Measurements from ENCODE around the gene ATP8A1. TPM values are rescaled to one million over a fixed set of nuclear protein-coding genes. Genes with fewer than 3 reads are reported as not detected.
A peak's percentile ranks its signal among the peaks of the same experiment; 100 is the strongest.

The ATP8A1 gene
- total and polyA plus RNA-seq, 8 donors = 21.5 to 60.9 (median 36.6) TPM

- no peaks in the 10 kb centered on the region for H3K9me3 ChIP-seq
- H3K36me3 ChIP-seq = no peaks in the 10 kb centered on the region
- intact Hi-C loops (cut with DNase I) = no loop called here
- no peak overlapping the region for H3K4me3 ChIP-seq
- H3K27me3 ChIP-seq = no peaks in the 10 kb centered on the region
- no peak for ATAC-seq
- peaks cover 0 to 33% of the 10 kb centered on the region in 2 donors for H3K4me1 ChIP-seq
- no peak overlapping the region for H3K27ac ChIP-seq
- no peak for DNase-seq
- TF ChIP-seq CTCF (IDR thresholded peaks at IDR 0.05) = no peak
Measured at GRCh38 chr4:42632653-42633382, 24.1 kb downstream of the ATP8A1 start.

GRCh38 chr4:42630908-42631307 lies 26.0 kb downstream of the ATP8A1 start:
- Histone ChIP-seq H3K36me3 (no peaks in the 10 kb centered on the region), H3K4me3 (no peak overlapping the region), H3K4me1 (peaks cover 0 to 34% of the 10 kb centered on the region in 2 donors), H3K27me3 (no peaks in the 10 kb centered on the region), H3K27ac (no peak overlapping the region), H3K9me3 (no peaks in the 10 kb centered on the region)
- intact Hi-C loops (cut with DNase I) = no loop called here
- no peak for TF ChIP-seq CTCF (IDR thresholded peaks at IDR 0.05)
- DNase-seq = no peak
- no peak for ATAC-seq

DNA sequence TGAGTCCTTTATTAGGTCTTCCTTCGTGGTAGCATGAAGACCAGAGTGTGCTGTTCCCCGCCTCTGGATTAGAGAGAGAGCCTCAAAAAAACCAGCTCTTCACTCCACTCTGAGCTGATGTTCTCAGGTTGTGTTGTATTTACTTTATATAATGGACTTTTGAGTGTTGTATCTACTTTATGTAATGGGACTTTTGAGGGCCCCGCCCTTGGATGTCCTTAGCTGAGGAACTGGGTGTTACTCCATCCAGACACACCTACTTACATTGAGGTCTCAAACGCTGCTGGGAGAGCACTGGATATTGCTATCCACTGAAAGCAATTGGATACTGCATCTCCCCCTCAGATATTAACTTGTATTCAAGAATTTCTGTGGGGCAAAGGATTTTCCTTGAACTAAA lies 28.2 kb downstream of the ATP8A1 start:
- DNase-seq (no peak), ATAC-seq (peak; percentile 81)
- Histone ChIP-seq H3K4me3 (no peak overlapping the region), H3K4me1 (peaks cover 0 to 34% of the 10 kb centered on the region in 2 donors), H3K27ac (no peak overlapping the region), H3K27me3 (no peaks in the 10 kb centered on the region), H3K9me3 (no peaks in the 10 kb centered on the region), H3K36me3 (peaks cover 0 to under 1% of the 10 kb centered on the region in 2 donors)
- no peak for TF ChIP-seq CTCF (IDR thresholded peaks at IDR 0.05)
- intact Hi-C loops (cut with DNase I) = no loop called here

- intact Hi-C loops (cut with DNase I) = no loop called here
- ATAC-seq = peak; percentile 45
- Histone ChIP-seq H3K9me3 (no peaks in the 10 kb centered on the region), H3K27ac (no peak overlapping the region), H3K4me3 (no peak overlapping the region), H3K36me3 (peaks cover 0 to 7% of the 10 kb centered on the region in 2 donors), H3K27me3 (no peaks in the 10 kb centered on the region), H3K4me1 (peaks cover 0 to 28% of the 10 kb centered on the region in 2 donors)
- TF ChIP-seq CTCF (IDR thresholded peaks at IDR 0.05) = no peak
- peak in 1 of 4 donors; percentile 41 for DNase-seq
Measured at GRCh38 chr4:42627885-42628646, 28.8 kb downstream of the ATP8A1 start.

GRCh38 chr4:42626629-42627146 lies 30.2 kb downstream of the ATP8A1 start:
- Histone ChIP-seq H3K9me3 (no peaks in the 10 kb centered on the region), H3K36me3 (peaks cover 0 to 12% of the 10 kb centered on the region in 2 donors), H3K4me3 (no peak overlapping the region), H3K4me1 (peaks cover 0 to 22% of the 10 kb centered on the region in 2 donors), H3K27ac (no peak overlapping the region), H3K27me3 (no peaks in the 10 kb centered on the region)
- intact Hi-C loops (cut with DNase I) = no loop called here
- DNase-seq = no peak
- ATAC-seq = no peak
- TF ChIP-seq CTCF (IDR thresholded peaks at IDR 0.05) = no peak
